GM19324 (cell line): ENCODE results near the gene SP100.
"Not testable (repeated sequence)": the region's sequence is repeated elsewhere in the genome, so short reads cannot be mapped to it uniquely, and the experiment has no call there.

Experiments used
- ATAC-seq: cut with Tn5 transposase; IDR thresholded peaks from one replicate; pipeline ENCODE4 v1.9.1; 2021; ENCODE audit warnings: mild to moderate bottlenecking, moderate library complexity; ENCODE audit not compliant: unreplicated experiment, low FRiP score

The SP100 gene

DNA sequence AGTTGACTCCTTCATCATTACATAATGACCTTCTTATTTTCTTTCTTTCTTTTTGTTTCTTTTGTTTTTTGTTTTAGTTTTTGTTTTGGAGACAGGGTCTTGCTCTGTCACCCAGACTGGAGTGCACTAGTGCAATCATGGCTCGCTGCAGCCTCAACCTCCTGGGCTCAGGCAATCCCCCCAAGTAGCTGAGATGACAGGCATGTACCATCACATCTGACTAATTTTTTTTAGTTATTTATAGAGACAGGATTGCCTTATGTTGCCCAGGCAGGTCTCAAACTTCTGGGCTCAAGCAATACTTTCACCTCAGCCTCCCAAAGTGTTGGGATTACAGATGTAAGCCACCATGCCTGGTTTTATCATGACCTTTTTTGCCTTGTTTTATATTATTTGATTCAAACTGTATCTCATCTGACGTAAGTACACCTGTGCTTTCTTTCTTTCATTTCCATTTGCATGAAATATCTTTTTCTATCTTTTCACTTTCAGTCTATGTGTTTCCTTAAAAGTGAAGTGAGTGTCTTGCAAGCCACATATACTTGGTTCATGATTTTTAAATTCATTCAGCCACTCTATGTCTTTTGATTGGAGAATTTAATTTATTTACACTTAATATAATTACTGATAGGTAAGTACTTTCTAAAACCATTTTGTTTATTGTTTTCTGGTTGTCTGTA is 39.1 kb downstream of the SP100 start:
- ATAC-seq: no peak

DNA sequence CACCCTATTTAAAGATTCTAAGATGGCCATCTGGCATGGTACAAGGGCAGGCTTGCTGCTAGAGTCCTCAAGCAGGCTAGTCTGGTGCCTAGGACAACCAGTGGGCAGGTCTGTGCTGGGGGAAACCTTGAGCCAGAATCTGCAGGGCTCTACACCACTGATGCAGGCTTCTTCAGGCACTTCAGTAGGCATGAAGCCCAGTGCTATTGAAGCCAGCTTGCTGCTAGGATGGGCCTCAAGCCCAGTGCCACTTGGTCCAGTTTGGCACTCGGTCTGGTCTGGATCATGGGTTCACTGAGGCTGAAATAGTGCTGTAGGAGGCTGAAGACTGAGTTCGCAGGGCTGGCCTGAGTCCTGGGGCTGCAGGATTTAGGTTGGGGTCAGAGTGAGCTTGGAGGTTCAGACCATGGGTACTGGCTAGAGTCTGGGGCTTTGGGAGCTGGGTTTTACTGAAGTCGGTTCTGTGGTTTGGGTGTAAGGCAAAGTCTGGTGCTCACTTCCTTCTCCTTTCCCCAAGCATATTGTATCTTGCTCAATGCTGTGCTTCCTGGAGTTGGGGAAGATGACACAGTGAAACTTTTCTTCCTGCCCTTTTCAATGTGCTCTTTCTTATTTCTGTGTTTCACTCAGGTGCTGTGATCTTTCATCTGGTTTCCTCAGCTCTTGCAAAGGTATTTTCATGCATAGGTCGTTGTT is 41.2 kb downstream of the SP100 start:
- no peak for ATAC-seq

DNA sequence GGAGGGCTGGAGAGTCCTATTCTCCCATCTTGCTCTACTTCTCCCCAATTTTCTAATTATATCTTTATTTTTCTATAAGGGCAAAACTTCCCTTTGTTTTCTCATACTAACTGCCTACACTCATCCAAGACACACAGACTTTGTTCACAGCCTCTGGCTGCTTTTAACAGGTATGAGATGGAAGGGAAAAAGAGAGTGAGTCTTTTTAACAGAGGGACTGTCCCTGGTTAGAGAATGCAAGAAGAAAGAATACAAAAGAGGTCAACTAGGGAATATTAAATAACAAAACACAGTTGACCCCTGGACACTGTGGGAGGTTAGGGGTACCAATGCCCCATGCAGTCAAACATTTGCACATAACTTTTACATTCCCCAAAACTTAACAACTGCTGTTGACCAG is 41.8 kb downstream of the SP100 start:
- no peak for ATAC-seq

DNA sequence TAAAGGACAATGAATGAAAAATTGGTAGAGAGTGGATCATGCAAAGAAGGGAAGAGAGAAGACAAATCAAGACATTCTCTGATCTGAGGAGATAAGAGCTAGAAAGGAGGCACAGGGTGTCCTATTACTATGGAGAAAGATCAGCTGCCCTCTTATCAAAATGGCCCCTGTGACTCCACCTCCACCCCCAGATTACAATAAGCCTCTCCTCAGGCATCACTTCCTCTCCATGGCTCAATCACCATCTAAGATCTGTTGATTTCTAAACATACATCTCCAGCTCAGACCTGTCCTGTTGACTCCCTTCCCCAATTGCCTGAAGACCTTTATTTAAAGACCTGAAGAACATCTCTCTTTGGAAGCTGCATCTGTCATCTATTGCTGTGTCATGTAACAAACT is 43.2 kb downstream of the SP100 start:
- no peak for ATAC-seq

DNA sequence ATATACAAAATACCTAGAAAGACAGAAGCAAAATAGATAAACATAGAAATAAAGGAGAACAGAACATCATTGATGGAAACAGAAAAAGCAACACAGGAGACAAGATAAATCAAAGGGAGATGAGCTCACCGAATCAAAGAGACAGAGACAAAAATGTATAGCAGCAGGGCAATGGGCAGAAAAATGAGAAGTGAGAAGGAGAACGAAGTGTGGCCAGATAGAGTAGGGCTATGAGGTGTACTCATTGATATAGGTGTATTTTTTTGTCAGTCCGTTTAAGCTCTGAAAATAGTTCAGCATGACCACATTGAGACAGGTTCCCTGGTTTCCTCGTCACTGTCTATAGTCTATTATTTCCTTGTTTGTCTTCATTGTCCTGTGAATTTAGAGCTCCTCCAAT is 55.1 kb downstream of the SP100 start:
- ATAC-seq: no peak

DNA sequence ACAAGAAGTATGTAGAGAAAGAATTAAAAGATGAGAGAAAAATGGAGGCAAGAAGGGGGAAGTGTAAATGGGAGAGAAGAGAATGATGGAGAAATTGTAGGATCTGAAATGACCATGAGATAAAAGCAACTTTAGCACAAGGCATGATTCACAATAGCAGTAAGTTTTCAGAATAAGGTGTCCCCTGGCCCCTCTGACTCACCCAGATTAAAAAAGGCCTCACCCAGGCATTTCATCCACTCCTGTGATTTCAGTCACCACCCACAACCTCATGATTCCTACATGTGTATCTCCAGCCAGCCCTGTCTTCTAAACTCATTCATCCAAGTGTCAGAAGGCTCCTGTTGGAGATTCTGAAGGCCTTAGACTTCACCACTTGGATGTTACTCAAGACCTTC is 56.6 kb downstream of the SP100 start:
- no peak for ATAC-seq

DNA sequence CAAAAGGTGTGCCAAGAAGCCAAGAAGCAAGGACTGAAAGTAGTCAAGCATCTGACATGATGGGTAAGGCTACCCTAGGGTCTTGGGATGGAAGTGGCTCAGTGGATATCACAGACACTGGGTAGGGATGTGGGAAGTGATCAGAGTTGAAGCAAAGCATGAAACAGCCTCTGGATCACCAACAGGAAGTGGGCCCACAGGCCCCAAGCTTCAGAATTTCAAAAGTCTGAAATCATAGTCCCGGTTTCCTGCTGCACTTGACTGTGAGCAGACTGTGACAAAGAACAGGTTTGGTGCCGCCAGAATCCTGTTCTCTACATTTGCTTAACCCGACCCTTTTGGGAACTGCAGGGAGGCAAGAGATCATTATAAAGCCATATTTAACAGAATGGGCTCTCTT is 57.4 kb downstream of the SP100 start:
- ATAC-seq: no peak

DNA sequence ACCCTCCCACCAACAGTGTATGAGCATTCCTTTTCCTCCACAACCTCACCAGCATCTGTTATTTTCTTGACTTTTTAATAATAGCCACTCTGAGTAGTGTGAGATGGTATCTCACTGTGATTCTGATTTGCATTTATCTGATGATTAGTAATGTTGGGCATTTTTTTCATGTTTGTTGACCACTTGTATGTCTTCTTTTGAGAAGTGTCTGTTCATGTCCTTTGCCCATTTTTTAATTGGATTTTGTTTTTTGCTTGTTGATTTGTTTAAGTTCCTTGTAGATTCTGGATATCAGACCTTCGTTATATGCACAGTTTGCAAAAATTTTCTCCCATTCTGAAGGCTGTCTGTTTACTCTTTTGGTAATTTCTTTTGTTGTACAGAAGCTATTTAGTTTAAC is 59.1 kb downstream of the SP100 start:
- no peak for ATAC-seq

DNA sequence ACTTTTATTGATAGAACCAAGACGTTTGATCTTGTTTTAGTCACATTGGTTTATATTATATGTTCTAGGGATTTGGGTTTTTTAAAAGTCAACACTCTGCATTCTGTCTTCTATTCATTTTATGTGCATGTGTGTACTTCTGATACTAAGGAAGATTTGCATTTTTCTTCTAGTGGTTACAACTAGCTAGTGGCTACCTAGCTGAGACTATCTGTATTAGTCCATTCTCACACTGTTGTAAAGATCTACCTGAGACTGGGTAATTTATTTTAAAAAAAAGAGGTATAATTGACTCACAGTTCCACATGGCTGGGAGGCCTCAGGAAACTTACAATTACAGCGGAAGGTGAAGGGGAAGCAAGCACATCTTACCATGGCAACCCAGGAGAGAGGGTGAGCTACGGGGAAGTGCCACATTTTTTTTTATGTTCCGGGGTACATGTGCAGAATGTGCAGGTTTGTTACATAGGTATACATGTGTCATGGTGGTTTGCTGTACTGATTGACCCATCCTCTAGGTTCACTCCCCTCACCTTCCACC is 69.9 kb downstream of the SP100 start:
- ATAC-seq: no peak

DNA sequence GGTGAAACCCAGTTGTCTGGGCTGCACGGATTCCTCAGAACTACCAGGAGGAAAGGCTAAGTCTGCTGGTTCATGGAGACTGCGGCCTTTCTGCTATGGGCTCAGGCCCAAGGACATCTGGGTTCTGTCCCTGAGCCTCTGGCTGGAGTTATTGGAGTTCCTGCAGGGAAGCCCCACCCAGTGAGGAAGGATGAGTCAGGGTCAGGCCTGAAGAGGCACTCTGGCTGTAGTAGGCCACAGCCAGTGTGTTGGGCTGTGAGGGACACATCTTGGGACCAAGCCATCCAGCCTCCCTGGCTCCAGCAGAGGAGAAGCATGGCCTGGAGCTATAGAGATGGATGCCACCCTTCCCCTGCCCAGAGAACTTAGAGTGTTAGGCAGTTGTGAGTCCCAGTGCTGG is 75.2 kb downstream of the SP100 start:
- ATAC-seq: not testable (repeated sequence)

DNA sequence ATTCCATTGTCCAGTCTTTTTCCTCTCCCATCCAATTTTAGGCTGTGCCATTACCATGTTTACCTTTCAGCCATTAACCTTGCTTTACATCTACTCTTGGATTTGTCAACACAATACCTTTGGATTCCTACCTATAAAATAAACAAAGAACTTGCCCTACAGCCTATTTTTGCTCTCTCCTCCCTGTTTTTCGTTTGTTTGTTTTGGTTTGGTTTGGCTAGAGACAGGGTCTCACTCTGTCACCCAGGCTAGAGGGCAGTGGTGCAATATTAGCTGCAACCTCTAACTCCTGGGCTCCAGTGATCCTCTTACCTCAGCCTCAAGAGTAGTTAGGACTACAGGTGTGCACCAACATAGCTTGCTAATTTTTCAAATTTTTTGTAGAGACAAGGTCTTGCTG is 76.1 kb downstream of the SP100 start:
- ATAC-seq: no peak

DNA sequence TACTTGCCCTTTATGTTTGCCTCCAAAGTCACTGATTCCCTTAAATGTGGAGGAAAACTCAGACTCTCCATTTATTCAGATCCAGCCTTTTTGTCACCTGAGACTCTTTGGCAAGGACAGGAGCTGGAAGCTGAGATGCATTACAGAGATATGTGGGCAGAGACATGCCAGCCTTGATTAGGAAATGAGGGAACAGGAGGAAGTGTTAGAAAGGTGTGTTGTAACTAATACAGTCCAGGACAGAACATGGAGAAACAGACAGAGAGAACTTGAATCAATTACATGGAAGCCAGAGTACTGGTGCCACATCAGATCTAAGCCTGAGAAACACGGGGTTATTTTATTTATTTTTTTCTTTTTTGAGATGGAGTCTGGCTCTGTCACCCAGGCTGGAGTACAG is 79.0 kb downstream of the SP100 start:
- ATAC-seq: no peak

DNA sequence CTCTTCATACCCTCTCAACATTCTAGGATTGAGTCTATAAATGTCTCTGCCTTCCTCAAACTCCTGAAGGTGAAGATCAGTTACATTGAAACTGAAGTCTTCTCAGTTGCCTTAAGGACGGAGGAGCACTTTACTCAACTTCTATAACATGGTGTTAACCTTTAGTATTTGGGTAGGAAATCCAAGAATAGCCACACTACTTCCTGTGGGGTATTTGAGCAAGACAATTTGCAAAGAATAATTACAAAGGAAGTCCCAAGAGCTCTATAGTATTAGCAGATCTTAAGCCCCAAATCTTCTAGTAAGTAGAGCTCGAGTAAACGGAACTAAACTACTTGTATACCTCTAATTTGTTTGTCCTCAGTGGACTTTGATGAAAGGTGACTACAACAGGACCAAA is 80.9 kb downstream of the SP100 start:
- ATAC-seq: no peak

DNA sequence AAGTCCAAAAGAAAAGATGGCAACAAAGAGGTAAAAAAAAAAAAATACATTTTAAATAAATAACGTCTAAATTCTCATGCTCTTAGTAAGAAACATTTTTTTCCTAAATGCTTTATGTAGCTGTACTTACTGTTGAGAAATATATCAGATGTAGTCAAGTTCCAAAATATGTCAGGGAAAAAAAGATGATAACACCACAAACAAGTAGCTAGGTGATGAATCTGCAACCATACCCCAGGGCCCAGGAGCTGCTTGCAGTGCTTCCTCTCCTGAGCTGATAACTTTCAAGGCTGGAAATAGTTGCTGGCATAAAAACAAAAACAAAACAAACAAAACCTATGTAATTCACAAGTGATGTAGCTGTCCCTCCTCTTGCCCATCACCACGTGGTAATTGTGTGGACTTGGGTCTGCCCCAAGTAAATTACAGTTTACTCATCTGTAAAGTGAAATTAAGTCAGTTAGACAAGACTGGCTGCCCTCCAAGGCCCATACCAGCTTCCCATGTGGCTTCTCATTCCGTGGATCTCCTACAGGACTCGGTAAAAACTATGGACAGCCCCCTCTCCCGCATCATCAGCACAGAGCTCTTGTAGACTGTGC is 82.6 kb downstream of the SP100 start:
- ATAC-seq: no peak

DNA sequence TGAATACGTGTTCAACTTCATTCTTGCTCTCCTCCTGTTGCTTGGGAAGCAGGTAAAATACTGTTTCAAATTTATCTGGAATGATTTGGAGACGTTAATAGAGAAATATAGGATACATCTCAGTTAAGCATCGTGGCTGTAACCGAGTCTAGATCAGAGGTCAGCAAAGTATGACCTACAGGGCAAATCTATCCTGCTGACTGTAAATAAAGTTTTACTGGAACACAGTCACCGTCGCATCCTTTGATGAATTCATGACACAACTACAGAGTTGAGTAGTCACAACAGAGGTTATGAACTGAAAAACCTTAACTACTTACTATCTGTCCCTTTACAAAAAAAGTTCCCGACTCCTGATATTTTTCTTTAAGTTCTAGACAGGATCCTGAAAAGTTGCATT is 86.6 kb downstream of the SP100 start:
- no peak for ATAC-seq

DNA sequence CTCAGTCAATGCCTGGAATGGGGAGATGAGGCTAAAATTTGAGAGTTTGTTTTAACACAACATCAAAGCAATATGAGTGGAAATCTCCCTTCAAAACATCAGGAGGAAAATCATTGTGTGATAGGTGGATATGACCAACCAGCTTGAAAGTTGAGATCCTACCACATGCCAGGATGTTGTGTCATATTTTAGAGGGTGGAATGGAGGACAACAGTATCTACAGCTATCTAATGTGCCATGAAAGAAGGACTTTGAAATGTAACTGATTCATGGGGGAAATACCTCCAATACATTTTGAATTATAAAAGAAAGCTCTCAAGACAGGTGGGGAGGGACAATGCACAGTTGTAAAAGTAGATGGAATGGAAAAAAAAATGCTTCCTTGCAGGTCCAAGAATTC is 87.8 kb downstream of the SP100 start:
- ATAC-seq: no peak

DNA sequence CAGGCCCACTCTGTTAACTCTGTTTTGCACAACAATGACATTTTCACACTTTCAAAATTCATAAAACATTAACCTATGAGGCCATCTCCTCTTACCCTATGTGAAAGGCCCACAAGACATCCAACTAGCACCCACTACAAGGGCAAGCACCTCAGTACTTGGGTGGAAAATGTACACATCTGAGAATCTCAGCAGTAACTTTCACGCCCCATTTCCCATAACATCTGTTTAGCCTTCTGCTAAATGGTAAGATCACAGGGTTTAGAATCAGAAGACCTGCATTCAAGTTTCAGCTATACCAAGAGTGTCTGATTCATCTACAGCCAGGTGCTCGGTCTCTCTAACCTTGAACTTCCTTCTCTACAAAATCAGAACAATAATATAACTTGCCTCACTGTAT is 89.2 kb downstream of the SP100 start:
- ATAC-seq: peak; percentile 58

DNA sequence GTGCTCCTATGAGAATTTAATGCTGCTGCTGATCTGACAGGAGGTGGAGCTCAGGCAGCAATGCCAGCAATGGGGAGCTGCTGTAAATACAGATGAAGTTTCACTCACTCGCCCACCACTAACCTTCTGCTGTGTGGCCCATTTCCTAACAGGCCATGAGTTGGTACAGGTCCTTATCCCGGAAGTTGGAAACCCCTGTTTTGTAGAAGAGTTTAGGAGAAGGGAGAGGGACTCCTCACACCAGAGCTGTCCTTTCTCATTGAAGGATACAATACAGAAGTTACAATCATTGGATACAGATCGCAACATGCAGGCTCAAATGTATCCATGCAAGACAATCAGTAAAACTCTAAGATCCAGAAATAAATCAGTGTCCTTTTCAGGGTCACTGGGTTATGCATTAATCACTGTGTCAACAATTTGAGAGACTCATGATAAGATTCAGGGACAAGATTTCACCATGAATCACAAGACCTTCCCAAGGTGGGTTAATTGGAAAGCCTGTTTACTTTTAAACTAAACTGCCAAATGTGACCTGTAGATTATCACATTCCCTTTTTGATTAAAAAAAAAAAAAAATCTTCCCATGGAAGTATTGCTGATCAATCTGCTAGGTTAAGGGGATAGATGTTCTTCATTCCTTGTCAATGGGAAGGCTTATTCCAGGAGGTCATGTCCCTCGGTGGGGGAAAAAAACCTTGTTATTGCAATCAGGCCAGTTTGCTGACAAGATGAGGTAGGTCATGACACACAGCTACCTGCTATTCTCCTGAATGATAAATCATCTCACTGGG is 97.2 kb downstream of the SP100 start:
- no peak for ATAC-seq

DNA sequence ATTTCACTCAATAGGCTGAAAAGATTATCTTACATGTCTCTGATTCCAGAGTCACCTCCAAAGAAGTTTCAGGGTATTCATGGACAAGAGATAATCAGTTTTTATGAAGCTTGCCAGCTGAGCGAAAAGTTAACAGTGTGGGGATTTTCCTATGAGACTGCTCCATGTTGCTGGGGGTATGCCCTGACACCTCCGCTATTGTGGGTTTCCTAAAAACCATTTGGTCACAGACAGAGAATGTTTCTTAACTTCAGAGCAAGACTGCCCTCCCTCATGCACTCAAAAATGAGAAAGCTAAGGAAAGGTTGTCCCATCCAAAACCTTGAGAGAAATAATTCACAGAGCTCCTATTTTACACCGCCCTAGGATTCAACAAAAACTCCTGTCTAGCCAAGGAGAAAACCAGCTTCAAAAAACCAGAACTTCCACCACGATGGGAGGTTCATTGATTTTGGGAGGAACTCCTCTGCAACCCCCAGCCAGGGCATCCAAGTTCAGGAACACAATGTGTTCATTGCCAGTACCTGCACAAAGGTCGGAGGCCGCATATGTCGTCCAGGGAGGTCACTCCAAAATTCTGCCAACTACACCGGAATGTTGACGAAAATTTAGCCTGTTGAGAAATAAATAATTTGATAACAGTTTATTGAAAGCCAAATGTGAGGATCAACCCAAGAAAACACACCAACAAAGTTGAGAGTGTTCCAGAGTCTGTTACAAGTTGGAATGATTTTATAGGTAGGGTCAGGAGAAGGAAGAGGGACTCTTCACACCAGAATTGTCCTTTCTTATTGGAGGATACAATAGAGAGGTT is 104.3 kb downstream of the SP100 start:
- no peak for ATAC-seq

DNA sequence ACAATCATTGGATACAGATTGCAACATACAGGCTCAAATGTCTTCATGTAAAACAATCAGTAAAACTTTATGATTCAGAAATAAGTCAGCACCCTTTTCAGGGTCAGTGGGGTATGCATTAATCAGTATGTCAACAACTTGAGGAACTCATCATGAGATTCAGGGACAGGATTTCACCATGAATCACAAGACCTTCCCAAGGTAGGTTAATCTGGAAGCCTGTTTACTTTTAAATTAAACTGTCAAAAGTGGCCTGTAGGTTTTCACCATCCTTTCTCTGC is 104.8 kb downstream of the SP100 start:
- no peak for ATAC-seq
